GM06990 (cell line): ENCODE measurements around the gene MYO5A.
"Not testable (repeated sequence)": the region's sequence is repeated elsewhere in the genome, so short reads cannot be mapped to it uniquely, and the experiment has no call there.

Experiments
- DNase-seq: peaks from one replicate; pipeline ENCODE4 v3.0.0-alpha.2; 2011; ENCODE audit not compliant: insufficient read length; ENCODE audit errors: extremely low read depth
- H3K27me3 ChIP-seq: replicated peaks from 2 replicates; pipeline ENCODE4 v1.6.0; 2011; ENCODE audit warnings: low read length; ENCODE audit not compliant: control insufficient read depth, insufficient read depth
- H3K36me3 ChIP-seq: 2 replicates; pipeline ENCODE4 v1.5.1; 2011; ENCODE audit warnings: low read length; ENCODE audit not compliant: control insufficient read depth, insufficient read depth
- H3K4me3 ChIP-seq: replicated peaks from 2 replicates; pipeline ENCODE4 v1.5.1; 2011; ENCODE audit warnings: low read depth, mild to moderate bottlenecking, control low read depth, low read length
- CTCF ChIP-seq: IDR thresholded peaks from 2 replicates; pipeline ENCODE4 v1.5.1; 2011; ENCODE audit warnings: low read length, control low read depth, mild to moderate bottlenecking, inconsistent platforms; ENCODE audit not compliant: insufficient read depth, poor library complexity, severe bottlenecking

The MYO5A gene

GRCh38 chr15:52528564-52529340 lies at the start of gene MYO5A:
TSS of gene MYO5A (minus strand) at chr15:52528880. CDS start at chr15:52528806, 74 bp downstream.
- Histone ChIP-seq H3K36me3 (no peaks in the 10 kb centered on the region), H3K4me3 (peak within 1 kb of the TSS; percentile 90), H3K27me3 (no peaks in the 10 kb centered on the region)
- peak; percentile 86 for DNase-seq
- peak; percentile 23 for TF ChIP-seq CTCF

DNA sequence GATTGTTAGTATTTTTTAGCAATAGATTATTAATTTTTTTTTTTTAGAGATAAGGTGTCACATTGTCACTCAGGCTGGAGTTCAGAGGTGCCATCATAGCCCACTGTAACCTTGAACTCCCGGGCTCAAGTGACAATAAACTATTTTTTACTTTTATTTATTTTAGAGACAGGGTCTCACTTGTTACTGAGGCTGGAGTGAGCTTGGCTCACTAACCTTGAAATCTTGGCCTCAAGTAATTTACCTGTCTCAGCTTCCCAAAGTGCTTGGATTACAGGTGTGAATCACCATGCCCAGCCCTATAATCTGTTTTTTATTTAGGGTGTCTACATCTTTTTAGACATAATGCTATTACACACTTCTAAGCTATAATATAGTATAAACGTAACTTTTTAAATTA lies 48.0 kb upstream of the MYO5A start:
- Histone ChIP-seq H3K27me3 (no peaks in the 10 kb centered on the region), H3K36me3 (no peaks in the 10 kb centered on the region), H3K4me3 (no peak overlapping the region)
- no peak for DNase-seq
- no peak for TF ChIP-seq CTCF

DNA sequence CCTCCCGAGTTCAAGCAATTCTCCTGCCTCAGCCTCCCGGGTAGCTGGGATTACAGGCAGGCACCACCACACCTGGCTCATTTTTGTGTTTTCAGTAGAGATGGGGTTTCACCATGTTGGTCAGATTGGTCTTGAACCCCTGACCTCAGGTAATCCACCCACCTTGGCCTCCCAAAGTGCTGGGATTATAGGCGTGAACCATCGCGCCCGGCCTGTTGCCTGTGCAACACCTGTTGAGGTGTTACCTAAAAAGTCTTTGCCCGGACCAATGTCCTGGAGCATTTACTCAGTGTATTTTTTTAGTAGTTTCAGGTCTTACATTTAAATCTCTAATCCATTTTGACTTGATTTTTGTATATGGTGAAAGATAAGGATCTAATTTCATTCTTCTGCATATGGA lies 46.9 kb upstream of the MYO5A start:
- not testable (repeated sequence) for H3K4me3 ChIP-seq, H3K27me3 ChIP-seq, DNase-seq, H3K36me3 ChIP-seq

- no peak overlapping the region for H3K4me3 ChIP-seq
- DNase-seq: no peak
- no peak for TF ChIP-seq CTCF
- no peaks in the 10 kb centered on the region for H3K27me3 ChIP-seq
- no peaks in the 10 kb centered on the region for H3K36me3 ChIP-seq
Observed at GRCh38 chr15:52575072-52575471, 46.4 kb upstream of the MYO5A start.

- H3K4me3 ChIP-seq, DNase-seq, H3K36me3 ChIP-seq, H3K27me3 ChIP-seq: not testable (repeated sequence)
Observed at GRCh38 chr15:52574623-52575022, 45.9 kb upstream of the MYO5A start.

DNA sequence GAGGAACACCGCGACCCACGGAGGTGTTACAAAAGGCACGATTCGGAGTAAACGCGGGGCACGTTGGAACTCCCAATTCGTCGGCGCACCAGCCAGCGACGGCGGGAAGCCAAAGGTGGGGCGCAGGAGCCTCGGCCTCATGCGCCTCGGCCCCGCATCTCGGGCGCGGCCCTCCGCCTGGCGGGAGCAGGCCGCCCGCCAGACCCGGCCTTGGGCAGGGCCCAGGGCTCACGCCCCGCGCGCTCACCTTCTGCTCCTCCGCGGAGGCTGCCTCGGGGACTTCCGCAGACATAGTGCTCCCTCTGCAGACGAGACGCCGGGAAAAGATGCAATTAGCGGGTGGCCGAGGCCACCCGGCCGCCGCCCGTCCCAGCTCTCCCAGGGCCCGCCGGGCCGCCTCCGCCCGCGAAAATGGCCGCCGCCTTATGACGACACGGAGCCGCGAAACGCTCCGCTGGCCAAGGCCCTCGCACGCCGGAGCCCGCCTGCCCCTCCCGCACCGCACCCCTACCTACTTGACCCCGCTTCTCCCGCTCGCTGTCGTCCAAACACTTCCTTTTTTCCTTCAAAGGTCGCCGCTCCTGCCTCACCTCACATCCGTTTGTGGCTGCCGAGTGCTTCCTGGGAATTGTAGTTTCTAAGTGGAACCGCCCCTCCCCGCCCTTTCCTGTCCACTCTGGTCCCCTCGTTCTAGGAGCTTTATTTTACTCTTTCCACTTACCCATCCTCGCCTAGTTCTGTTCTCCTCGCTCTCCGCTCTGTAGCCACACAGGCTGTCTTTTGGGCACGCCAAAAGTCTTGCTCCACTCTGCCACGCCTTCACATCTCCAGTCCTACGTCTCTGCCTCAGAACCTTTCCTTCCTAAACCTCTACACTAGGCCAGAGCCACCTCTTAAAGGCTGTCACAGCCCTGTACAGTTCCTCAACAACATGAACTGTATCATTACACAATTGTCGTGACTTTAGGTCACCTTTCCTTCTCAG lies 40.2 kb upstream of the MYO5A start, which contains the start of gene ARPP19:
TSS of gene ARPP19 (minus strand) at position 430 of the 985 bp plus-strand sequence. CDS start at position 292, 138 bp downstream.
- Histone ChIP-seq H3K4me3 (peak within 1 kb of the TSS; percentile 94), H3K27me3 (no peaks in the 10 kb centered on the region), H3K36me3 (no peaks in the 10 kb centered on the region)
- no peak for TF ChIP-seq CTCF
- DNase-seq: peak; percentile 94
